ENCODE results near the gene RNF186. TPM values are rescaled to one million over a fixed set of nuclear protein-coding genes. Genes with fewer than 3 reads are reported as not detected.

The RNF186 gene
- total RNA-seq, 4 donors from 2014 or later, result 2.5 to 19.0 (median 10.4) TPM

Other genes with a start within 250 kb of the RNF186 start
- gene NBL1, start 171.0 kb downstream of the RNF186 start, total RNA-seq, result 100 to 1,000 TPM; 187 to 348 (median 289) TPM
- gene HTR6, start 150.4 kb downstream of the RNF186 start, total RNA-seq, result under 1 TPM in 1 of 4 donors, not detected in 3; 0.88 TPM
- 10 to 100 TPM; 13.5 to 40.4 (median 26.1) TPM for gene TMCO4, start 15.4 kb downstream of the RNF186 start, total RNA-seq
- 10 to 100 TPM in 1 of 4 donors, 1 to 10 TPM in 3; 6.5 to 13.6 (median 8.2) TPM for gene OTUD3, start 67.1 kb upstream of the RNF186 start, total RNA-seq
- not detected for gene PLA2G2E, start 108.3 kb upstream of the RNF186 start, total RNA-seq
- 100 to 1,000 TPM; 175 to 501 (median 319) TPM for gene PLA2G2A, start 164.3 kb upstream of the RNF186 start, total RNA-seq

All from Peyer's patch (tissue), 4 donors.